Measurements from ENCODE around the gene SND1. TPM values are rescaled to one million over a fixed set of nuclear protein-coding genes. Genes with fewer than 3 reads are reported as not detected.

Gene SND1
- total and polyA plus RNA-seq, 12 donors, result 58.9 to 266 (median 132) TPM

DNA sequence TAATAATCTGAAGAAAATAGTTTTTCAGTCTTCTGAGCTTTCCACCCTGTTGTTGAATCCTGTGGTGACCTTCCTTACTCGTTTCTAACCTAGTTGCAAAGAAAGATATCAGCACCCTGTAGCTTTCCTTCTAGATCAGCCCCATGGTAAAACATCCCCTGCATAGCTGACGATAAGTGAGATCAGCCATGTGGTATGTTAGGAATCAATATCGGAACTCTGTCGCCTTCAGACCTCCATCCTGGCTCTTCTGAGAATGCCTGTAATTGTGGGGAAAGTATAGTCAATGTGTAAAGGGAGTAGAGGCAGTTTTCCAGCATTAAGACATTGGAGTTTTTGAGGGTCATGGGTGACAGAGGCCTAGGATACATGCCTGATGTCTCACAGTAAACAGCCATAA is 227.4 kb downstream of the SND1 start:
- Histone ChIP-seq H3K4me3 (no peak overlapping the region), H3K27ac (no peak overlapping the region), H3K27me3 (no peaks in the 10 kb centered on the region), H3K9me3 (replicated peaks in 1 of 3) (no peaks in the 10 kb centered on the region), H3K36me3 (replicated peaks in 1 of 2) (no peaks in the 10 kb centered on the region), H3K4me1 (replicated peaks in 1 of 2) (peaks cover 37 to 54% of the 10 kb centered on the region in 2 donors)
- TF ChIP-seq, protein P1, sequence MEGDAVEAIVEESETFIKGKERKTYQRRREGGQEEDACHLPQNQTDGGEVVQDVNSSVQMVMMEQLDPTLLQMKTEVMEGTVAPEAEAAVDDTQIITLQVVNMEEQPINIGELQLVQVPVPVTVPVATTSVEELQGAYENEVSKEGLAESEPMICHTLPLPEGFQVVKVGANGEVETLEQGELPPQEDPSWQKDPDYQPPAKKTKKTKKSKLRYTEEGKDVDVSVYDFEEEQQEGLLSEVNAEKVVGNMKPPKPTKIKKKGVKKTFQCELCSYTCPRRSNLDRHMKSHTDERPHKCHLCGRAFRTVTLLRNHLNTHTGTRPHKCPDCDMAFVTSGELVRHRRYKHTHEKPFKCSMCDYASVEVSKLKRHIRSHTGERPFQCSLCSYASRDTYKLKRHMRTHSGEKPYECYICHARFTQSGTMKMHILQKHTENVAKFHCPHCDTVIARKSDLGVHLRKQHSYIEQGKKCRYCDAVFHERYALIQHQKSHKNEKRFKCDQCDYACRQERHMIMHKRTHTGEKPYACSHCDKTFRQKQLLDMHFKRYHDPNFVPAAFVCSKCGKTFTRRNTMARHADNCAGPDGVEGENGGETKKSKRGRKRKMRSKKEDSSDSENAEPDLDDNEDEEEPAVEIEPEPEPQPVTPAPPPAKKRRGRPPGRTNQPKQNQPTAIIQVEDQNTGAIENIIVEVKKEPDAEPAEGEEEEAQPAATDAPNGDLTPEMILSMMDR (IDR thresholded peaks at IDR 0.05), result no peak
- TF ChIP-seq POLR2A (IDR thresholded peaks at IDR 0.05), result no peak
- intact Hi-C loops (cut with DNase I), result no loop called here
- DNase-seq, result no peak
- 90 to 94% (median 92%) methylated on average over 4 of the region's 4 CpGs for WGBS, 4 donors

DNA sequence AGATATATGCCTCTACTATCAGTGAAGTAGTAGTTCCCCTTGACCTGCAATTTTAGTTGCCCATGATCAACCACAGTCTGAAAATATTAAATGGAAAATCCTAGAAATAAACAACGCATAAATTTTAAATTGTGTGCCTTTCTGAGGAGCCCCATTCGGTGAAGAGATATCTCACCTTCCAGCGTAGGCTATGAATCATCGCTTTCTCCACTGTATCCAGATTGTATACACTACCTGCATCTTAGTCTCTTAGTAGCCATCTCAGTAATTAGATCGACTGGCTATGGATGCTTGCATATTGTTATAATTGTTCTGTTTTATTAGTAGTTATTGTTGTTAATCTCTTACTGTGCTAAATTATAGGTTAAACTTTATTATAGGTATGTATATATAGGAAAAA is 227.9 kb downstream of the SND1 start:
- Histone ChIP-seq H3K4me3 (no peak overlapping the region), H3K36me3 (replicated peaks in 1 of 2) (no peaks in the 10 kb centered on the region), H3K4me1 (replicated peaks in 1 of 2) (peaks cover 37 to 56% of the 10 kb centered on the region in 2 donors), H3K27me3 (no peaks in the 10 kb centered on the region), H3K9me3 (replicated peaks in 1 of 3) (no peaks in the 10 kb centered on the region), H3K27ac (no peak overlapping the region)
- DNase-seq, result no peak
- 93 to 99% (median 95%) methylated on average over 5 of the region's 5 CpGs for WGBS, 4 donors
- intact Hi-C loops (cut with DNase I), result no loop called here
- no peak for TF ChIP-seq POLR2A (IDR thresholded peaks at IDR 0.05)
- TF ChIP-seq, protein P1 (IDR thresholded peaks at IDR 0.05), result no peak

DNA sequence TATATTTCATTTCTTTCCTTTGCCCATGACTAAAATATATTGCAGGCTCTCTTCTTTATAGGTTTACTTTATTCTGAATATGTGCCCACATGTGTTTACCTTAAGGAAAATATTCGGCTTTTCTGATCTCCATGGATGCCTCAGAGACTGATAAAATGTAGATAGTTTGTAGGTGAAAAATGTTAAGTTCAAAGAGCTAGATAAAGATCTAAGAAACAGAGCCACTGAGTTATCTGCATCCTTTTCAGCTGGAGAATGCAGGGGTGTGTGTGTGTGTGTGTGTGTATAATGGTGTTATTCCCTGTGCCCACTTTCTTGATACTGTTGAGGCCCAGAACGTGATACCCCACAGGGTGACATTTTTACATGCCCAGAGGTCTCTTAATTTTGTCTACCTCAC is 228.5 kb downstream of the SND1 start:
- H3K27ac ChIP-seq, result no peak overlapping the region
- intact Hi-C loops (cut with DNase I), result no loop called here

DNA sequence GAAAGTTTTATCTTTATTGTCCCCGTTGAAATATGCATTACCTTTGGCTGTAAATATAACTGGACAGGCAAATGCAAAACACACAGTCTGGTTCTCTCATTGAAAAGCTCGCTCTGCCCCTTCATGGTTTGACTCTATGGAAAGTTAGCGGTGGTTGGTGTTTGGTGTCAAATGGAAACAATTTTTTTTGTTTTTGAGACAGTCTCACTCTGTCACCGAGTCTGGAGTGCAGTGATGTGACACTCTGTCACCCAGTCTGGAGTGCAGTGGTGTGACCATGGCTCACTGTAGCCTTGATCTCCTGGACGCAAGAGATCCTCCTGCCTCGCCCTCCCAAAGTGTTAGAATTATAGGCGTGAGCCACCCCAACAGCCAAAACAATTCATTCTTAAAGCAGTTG is 229.6 kb downstream of the SND1 start:
- no peak for DNase-seq
- TF ChIP-seq, protein P1 (IDR thresholded peaks at IDR 0.05), result no peak
- TF ChIP-seq POLR2A (IDR thresholded peaks at IDR 0.05), result no peak
- H3K27ac ChIP-seq, result peak overlapping the region in 2 of 5 donors; percentile 4 to 49
- no peak overlapping the region for H3K4me3 ChIP-seq
- intact Hi-C loops (cut with DNase I), result no loop called here
- H3K4me1 ChIP-seq (replicated peaks in 1 of 2), result peaks cover 29 to 54% of the 10 kb centered on the region in 2 donors
- H3K27me3 ChIP-seq, result no peaks in the 10 kb centered on the region
- no peaks in the 10 kb centered on the region for H3K36me3 ChIP-seq (replicated peaks in 1 of 2)
- 75 to 83% (median 78%) methylated on average over 6 to 7 of the region's 7 CpGs for WGBS, 4 donors
- no peaks in the 10 kb centered on the region for H3K9me3 ChIP-seq (replicated peaks in 1 of 3)

More for the DNA sequence above, 228.5 kb downstream of the SND1 start:
- no peaks in the 10 kb centered on the region for H3K9me3 ChIP-seq (replicated peaks in 1 of 3)
- no peaks in the 10 kb centered on the region for H3K36me3 ChIP-seq (replicated peaks in 1 of 2)
- no peaks in the 10 kb centered on the region for H3K27me3 ChIP-seq
- 73 to 80% (median 79%) methylated on average over 2 of the region's 2 CpGs for WGBS, 4 donors
- no peak for DNase-seq
- TF ChIP-seq POLR2A (IDR thresholded peaks at IDR 0.05), result no peak
- TF ChIP-seq, protein P1 (IDR thresholded peaks at IDR 0.05), result no peak
- H3K4me3 ChIP-seq, result no peak overlapping the region
- peaks cover 34 to 54% of the 10 kb centered on the region in 2 donors for H3K4me1 ChIP-seq (replicated peaks in 1 of 2)
